Nephron progenitor cell (in vitro differentiated cells): ENCODE measurements around the gene ITCH.
"Not testable (repeated sequence)": the region's sequence is repeated elsewhere in the genome, so short reads cannot be mapped to it uniquely, and the experiment has no call there.

Experiments
- DNase-seq: peaks from one replicate; pipeline ENCODE4 v3.0.0; 2021
- H3K27ac Mint-ChIP-seq: 2 replicates; pipeline ENCODE4 v1.8.0; 2021; ENCODE audit warnings: mild to moderate bottlenecking, moderate library complexity, mixed read lengths
- H3K27me3 Mint-ChIP-seq: 2 replicates; pipeline ENCODE4 v1.8.0; 2021; ENCODE audit warnings: mild to moderate bottlenecking, low read depth, mixed read lengths; ENCODE audit not compliant: poor library complexity
- H3K36me3 Mint-ChIP-seq: 2 replicates; pipeline ENCODE4 v1.8.0; 2021; ENCODE audit warnings: low read depth, mixed read lengths
- H3K4me1 Mint-ChIP-seq: 2 replicates; pipeline ENCODE4 v1.8.0; 2021; ENCODE audit warnings: mixed read lengths
- H3K4me3 Mint-ChIP-seq: 2 replicates; pipeline ENCODE4 v1.8.0; 2021; ENCODE audit warnings: mild to moderate bottlenecking, moderate library complexity, mixed read lengths
- H3K9me3 Mint-ChIP-seq: 2 replicates; pipeline ENCODE4 v1.8.0; 2021; ENCODE audit warnings: mild to moderate bottlenecking, moderate library complexity, mixed read lengths
- TF ChIP-seq, protein P1 (sequence below): fragments of 200-600 bp; sonication (generic); IDR thresholded peaks from 2 replicates; pipeline ENCODE4 v1.5.0; 2021; ENCODE audit warnings: antibody characterized with exemption

Gene ITCH

DNA sequence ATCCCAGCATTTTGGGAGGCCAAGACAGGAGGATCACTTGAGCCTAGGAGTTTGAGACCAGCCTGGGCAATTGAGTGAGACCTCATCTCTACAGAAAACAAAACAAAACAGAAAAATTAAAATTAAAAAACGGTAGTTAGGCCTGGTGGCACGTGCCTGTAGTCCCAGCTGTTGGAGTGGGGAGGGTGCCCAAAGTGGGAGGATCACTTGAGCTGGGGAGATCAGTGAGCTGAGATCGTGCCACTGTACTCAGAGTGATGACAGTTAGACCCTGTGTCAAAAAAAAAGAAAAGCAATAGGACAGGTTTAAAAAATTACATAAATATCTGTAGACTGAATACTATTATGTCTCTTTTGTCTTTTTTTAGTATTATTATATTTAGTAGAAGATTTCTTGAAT lies 64.3 kb downstream of the ITCH start:
- Mint-ChIP-seq H3K4me3 (no peak overlapping the region), H3K27me3 (no peaks in the 10 kb centered on the region), H3K4me1 (no peaks in the 10 kb centered on the region), H3K36me3 (peaks cover 74% of the 10 kb centered on the region), H3K27ac (peak overlapping the region; percentile 44), H3K9me3 (no peaks in the 10 kb centered on the region)
- no peak for DNase-seq
- TF ChIP-seq, protein P1, sequence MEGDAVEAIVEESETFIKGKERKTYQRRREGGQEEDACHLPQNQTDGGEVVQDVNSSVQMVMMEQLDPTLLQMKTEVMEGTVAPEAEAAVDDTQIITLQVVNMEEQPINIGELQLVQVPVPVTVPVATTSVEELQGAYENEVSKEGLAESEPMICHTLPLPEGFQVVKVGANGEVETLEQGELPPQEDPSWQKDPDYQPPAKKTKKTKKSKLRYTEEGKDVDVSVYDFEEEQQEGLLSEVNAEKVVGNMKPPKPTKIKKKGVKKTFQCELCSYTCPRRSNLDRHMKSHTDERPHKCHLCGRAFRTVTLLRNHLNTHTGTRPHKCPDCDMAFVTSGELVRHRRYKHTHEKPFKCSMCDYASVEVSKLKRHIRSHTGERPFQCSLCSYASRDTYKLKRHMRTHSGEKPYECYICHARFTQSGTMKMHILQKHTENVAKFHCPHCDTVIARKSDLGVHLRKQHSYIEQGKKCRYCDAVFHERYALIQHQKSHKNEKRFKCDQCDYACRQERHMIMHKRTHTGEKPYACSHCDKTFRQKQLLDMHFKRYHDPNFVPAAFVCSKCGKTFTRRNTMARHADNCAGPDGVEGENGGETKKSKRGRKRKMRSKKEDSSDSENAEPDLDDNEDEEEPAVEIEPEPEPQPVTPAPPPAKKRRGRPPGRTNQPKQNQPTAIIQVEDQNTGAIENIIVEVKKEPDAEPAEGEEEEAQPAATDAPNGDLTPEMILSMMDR: no peak

DNA sequence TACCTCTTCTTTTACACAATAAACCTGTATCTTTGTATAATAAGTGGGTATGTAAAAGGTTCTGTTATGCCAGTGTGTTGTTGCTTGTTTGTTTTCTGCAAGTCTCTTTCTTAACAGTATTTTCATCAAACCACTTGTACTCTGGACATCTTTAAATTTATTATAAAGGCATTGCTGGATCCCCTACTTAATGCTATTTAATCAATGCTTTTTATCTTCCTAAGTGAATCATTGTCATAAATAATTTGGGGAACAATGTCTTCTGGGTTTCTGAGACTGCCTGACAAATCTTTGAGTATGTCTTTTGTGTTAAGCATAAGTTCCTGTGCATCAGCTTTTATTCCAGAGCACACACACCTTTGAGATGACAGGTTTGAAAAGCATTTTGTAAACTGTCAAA lies 64.7 kb downstream of the ITCH start:
- TF ChIP-seq, protein P1: no peak
- no peaks in the 10 kb centered on the region for H3K4me1 Mint-ChIP-seq
- no peak for DNase-seq
- no peaks in the 10 kb centered on the region for H3K9me3 Mint-ChIP-seq
- H3K27ac Mint-ChIP-seq: no peak overlapping the region
- no peak overlapping the region for H3K4me3 Mint-ChIP-seq
- H3K27me3 Mint-ChIP-seq: no peaks in the 10 kb centered on the region
- H3K36me3 Mint-ChIP-seq: peaks cover 73% of the 10 kb centered on the region

DNA sequence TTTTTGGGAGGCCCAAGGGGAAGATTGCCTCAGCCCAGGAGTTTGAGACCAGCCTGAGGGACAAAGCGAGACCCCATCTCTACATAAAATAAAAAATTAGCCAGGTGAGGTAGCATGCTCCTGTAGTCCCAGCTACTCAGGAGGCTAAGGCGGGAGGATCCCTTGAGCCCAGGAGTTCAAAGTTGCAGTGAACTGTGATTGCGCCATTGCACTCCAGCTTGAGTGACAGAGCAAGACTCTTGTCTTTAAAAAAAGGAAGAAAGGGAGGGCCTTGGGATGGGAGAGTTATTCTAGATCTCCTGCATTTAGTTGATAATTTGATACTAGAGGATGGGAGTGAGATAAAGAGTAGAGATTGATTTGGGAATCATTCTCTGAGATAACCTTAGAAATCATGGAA lies 68.1 kb downstream of the ITCH start:
- TF ChIP-seq, protein P1: no peak
- DNase-seq: no peak
- no peak overlapping the region for H3K4me3 Mint-ChIP-seq
- H3K36me3 Mint-ChIP-seq: peaks cover 50% of the 10 kb centered on the region
- H3K9me3 Mint-ChIP-seq: no peaks in the 10 kb centered on the region
- no peaks in the 10 kb centered on the region for H3K4me1 Mint-ChIP-seq
- peak overlapping the region; percentile 20 for H3K27ac Mint-ChIP-seq
- no peaks in the 10 kb centered on the region for H3K27me3 Mint-ChIP-seq

DNA sequence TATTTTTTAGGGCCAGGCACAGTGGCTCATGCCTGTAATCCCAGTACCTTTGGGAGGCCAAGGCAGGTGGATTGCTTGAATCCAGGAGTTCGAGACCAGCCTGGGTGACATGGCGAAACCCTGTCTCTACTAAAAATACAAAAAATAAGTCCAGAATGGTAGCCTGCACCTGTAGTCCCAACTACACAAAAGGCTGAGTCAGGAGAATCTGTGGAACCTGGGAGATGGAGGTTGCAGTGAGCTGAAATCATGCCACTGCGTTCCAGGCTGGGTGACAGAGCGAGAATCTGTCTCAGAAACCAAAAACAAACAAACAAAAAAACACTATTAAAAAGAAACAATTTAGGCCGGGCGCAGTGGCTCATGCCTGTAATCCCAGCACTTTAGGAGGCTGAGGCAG lies 69.6 kb downstream of the ITCH start:
- not testable (repeated sequence) for H3K27me3 Mint-ChIP-seq, H3K27ac Mint-ChIP-seq, H3K4me3 Mint-ChIP-seq, DNase-seq, H3K4me1 Mint-ChIP-seq, H3K9me3 Mint-ChIP-seq
- H3K36me3 Mint-ChIP-seq: peaks cover 41% of the 10 kb centered on the region

DNA sequence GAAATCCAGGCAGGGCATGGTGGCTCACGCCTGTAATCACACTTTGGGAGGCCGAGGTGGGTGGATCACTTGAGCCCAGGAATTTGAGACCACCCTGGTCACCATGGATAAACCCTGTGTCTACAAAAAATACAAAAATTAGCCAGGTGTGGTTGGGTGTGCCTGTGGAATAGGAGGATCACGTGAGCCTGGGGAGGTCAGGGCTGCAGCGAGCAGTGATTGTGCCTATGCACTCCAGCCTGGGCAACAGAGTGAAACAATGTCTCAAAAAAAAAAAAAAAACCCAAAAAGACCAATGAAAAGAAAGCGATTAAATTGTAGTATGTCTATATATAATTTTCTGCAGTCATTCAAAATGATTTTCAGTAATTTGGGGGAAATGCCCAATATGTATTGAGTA lies 70.3 kb downstream of the ITCH start:
- H3K4me1 Mint-ChIP-seq: no peaks in the 10 kb centered on the region
- H3K4me3 Mint-ChIP-seq: no peak overlapping the region
- peaks cover 41% of the 10 kb centered on the region for H3K36me3 Mint-ChIP-seq
- no peaks in the 10 kb centered on the region for H3K27me3 Mint-ChIP-seq
- H3K9me3 Mint-ChIP-seq: no peaks in the 10 kb centered on the region
- no peak overlapping the region for H3K27ac Mint-ChIP-seq
- TF ChIP-seq, protein P1: no peak
- no peak for DNase-seq

DNA sequence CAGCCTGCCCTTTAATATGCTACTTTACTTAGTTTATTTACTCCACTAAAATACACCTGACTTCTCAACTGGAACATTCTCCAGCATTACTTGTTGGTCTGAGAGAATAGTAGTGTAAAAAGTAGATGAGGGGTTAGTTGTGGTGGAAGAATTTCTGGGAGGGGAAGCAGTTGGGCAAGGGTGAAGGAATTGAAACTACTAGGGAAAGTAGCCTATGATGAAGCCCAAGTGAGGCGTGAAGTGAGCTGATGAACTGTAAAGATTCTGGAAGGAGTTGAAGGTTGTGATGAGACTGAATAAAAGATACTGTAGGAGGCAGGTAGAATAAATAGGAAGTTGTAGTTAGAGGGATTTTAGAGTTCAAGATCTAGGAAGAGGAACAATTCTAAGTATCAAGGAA lies 72.5 kb downstream of the ITCH start:
- no peak for DNase-seq
- H3K9me3 Mint-ChIP-seq: no peaks in the 10 kb centered on the region
- no peaks in the 10 kb centered on the region for H3K4me1 Mint-ChIP-seq
- H3K36me3 Mint-ChIP-seq: peaks cover 49% of the 10 kb centered on the region
- peak overlapping the region; percentile 1 for H3K27ac Mint-ChIP-seq
- no peak overlapping the region for H3K4me3 Mint-ChIP-seq
- H3K27me3 Mint-ChIP-seq: no peaks in the 10 kb centered on the region
- TF ChIP-seq, protein P1: no peak
